NB4 (cell line): ENCODE data around the gene UNC119B.
A peak's percentile ranks its signal among the peaks of the same experiment; 100 is the strongest.

ENCODE experiments used
- DNase-seq: peaks from one replicate; pipeline ENCODE4 v3.0.0; 2010; ENCODE audit warnings: low read depth
- H3K4me3 ChIP-seq: one replicate; pipeline ENCODE4 v1.5.1; 2011; ENCODE audit warnings: mild to moderate bottlenecking, low read depth, low read length, moderate library complexity
- MAX ChIP-seq: IDR thresholded peaks from 2 replicates; pipeline ENCODE4 v1.6.1; 2011; ENCODE audit warnings: low read depth, low read length
- MYC ChIP-seq: IDR thresholded peaks from 2 replicates; pipeline ENCODE4 v1.6.1; 2011; ENCODE audit warnings: low read depth, low read length
- POLR2A ChIP-seq: IDR thresholded peaks from 2 replicates; pipeline ENCODE4 v1.6.1; 2011; ENCODE audit warnings: mild to moderate bottlenecking; ENCODE audit not compliant: insufficient read length; ENCODE audit errors: extremely low read depth
- TF ChIP-seq, protein P1 (sequence below): IDR thresholded peaks from one replicate; pipeline ENCODE4 v1.5.1; 2012; ENCODE audit warnings: low read depth, low read length

UNC119B gene

DNA sequence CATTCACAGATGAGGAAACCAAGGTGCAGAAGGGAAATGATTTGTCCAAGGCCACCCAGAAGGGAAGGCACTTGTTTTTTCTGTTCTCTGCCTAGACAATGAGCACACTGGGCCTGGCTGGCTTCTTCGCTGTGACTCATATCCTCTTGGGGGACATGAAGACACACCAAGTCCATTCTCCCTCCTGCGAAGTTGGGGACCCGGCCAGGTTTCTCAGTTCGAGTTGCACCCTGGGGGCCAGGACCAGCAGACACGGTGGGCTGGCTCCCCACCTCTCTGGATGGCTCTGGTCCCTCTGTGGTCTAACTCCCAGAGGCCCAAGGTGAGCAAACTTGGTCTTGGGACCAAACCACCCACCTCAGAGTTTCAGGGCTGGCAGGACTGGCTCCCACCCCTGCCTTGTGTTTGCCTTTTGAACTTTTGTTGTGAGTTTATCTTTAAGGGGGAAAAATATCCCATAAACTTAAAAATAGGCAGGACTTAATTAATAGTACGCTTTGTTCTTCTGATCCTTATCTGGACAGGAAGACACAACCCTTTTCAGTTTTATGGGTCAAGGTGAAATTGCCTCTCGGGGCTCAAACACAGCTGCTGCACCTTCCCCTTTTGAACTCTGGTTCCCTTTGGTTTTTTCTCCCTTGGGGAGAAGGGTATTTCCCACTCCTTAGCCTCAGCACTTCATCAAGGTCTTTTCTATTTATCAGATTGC is 32.3 kb upstream of the UNC119B start:
- DNase-seq = peak; percentile 95

GRCh38 chr12:120678572-120678971 is 31.7 kb upstream of the UNC119B start:
- no peak for TF ChIP-seq MAX
- TF ChIP-seq, protein P1, sequence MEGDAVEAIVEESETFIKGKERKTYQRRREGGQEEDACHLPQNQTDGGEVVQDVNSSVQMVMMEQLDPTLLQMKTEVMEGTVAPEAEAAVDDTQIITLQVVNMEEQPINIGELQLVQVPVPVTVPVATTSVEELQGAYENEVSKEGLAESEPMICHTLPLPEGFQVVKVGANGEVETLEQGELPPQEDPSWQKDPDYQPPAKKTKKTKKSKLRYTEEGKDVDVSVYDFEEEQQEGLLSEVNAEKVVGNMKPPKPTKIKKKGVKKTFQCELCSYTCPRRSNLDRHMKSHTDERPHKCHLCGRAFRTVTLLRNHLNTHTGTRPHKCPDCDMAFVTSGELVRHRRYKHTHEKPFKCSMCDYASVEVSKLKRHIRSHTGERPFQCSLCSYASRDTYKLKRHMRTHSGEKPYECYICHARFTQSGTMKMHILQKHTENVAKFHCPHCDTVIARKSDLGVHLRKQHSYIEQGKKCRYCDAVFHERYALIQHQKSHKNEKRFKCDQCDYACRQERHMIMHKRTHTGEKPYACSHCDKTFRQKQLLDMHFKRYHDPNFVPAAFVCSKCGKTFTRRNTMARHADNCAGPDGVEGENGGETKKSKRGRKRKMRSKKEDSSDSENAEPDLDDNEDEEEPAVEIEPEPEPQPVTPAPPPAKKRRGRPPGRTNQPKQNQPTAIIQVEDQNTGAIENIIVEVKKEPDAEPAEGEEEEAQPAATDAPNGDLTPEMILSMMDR = no peak
- TF ChIP-seq POLR2A = no peak
- no peak for TF ChIP-seq MYC
- H3K4me3 ChIP-seq = no peak overlapping the region
- peak; percentile 67 for DNase-seq

More for the DNA sequence above, 32.3 kb upstream of the UNC119B start:
- no peak overlapping the region for H3K4me3 ChIP-seq
- TF ChIP-seq POLR2A (no peak), MYC (no peak), MAX (no peak)
- TF ChIP-seq, protein P1 = no peak

DNA sequence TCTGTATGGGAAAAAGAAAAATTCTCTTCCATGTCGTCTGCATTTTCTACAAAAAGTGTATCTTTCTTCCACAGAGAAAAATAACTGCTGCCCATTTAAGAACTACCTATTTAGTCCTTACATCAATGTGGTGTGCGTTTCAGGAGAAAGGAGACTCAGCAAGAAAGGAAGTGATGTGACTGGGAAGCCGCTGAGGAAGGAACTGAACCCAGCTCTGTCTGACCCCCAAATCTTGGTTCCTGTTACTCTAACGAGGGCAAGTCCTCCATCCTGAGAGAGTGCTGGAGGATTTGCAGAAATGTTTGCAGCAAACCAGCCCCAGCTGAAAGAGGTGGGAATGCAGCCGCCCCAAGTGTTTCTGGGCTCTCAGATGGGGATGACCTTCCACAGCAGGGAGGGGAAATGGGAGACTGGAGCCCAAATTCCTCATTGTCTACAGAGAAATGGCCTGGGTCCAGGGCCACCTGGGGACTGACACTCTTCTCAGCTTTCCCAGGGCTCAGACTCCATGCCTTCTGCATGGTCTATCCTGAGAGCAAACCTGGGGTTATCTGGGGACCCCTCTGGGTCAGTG is 30.0 kb upstream of the UNC119B start:
- TF ChIP-seq POLR2A (no peak), MYC (no peak), MAX (no peak)
- TF ChIP-seq, protein P1 = no peak
- no peak overlapping the region for H3K4me3 ChIP-seq
- no peak for DNase-seq

- H3K4me3 ChIP-seq = no peak overlapping the region
- DNase-seq = peak; percentile 70
- TF ChIP-seq MYC (no peak), MAX (no peak), POLR2A (no peak)
- TF ChIP-seq, protein P1 = no peak
These were observed 25.7 kb upstream of the UNC119B start for GRCh38 chr12:120684523-120684932.

DNA sequence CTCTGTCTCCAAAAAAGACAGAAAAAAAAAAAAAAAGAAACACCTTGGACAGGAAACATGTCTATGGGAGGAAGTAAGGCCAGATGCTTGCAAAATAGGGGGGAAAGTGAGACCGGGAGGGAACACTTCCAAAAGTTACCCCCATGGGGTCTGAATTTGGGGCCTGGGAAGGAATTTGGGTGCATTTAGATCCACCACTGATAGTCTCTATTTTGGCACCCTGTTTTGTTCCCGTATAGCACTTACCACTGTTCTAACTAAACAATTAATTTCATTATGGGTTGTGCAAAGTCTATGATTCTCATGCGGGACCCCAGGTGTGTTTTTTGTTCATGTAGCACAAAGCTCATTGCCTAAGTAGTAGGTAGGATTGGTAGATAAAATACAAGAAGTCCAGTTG is 24.7 kb upstream of the UNC119B start:
- DNase-seq = peak; percentile 36
- TF ChIP-seq MYC (no peak), MAX (no peak), POLR2A (no peak)
- TF ChIP-seq, protein P1 = no peak
- peak overlapping the region; percentile 84 for H3K4me3 ChIP-seq
